ENCODE results near the gene ANKRD34A.

ANKRD34A gene

DNA sequence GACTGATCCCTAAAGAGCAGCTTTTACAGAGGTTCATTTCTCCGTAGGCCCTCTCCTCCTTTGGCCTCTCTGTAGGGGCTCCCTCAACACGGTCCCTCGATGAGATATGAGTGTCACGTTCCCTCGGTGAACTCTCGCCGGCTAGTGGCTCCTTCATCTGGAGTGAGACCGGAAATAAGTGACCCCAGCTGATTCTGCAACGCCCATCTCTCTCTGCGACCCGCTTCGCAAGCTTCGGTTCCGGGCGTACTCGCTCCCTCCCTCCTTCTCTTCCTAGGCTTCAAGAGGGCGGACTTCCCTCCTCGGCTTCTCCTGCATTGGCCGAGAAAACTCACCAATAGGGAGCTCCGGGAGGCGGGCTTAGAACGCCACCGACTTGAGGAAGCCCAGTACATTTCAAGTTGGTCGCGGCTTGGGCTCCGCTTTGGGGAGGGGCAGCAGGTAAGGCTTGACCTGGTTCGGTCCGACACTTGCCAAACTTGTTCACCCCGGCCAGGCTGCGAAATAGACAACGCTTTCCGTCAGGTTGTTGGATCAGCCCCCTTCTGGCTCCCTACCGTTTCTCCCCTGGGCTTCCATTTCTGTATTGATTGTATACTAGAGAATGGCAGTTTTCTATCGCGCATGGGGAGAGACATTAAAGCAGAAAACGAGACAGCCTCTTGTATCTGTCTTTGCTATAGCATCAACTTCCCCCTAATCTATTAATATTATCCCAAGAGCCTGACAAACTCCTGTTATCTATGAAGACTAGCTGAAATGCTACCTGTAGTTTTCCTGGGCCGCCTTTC, at the start of gene ANKRD34A, which contains the start of gene POLR3GL:
TSS of gene ANKRD34A (minus strand) at position 248 of the 791 bp plus-strand sequence. CDS start 2,816 bp downstream, outside the sequence.
TSS of gene POLR3GL (plus strand) at position 363 of the 791 bp plus-strand sequence. CDS start 10,176 bp downstream, outside the sequence.
- peak; percentile 65 for DNase-seq (ENCODE audit: low read depth)

DNA sequence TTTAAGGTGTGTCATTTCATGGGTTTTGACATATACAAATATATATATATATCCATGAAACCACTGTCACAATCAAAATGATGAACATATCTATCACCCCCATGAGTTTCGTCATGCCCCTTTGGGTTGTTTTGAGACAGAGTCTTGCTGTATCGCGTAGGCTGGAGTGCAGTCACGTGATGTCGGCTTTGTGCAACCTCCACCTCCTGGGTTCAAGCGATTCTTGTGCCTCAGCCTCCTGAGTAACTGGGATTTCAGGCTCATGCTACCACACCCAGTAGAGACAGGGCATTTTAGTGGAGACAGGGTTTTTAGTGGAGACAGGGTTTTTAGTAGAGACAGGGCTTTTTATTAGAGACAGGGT, 49.2 kb upstream of the ANKRD34A start:
- no peak for DNase-seq (ENCODE audit: low read depth)

DNA sequence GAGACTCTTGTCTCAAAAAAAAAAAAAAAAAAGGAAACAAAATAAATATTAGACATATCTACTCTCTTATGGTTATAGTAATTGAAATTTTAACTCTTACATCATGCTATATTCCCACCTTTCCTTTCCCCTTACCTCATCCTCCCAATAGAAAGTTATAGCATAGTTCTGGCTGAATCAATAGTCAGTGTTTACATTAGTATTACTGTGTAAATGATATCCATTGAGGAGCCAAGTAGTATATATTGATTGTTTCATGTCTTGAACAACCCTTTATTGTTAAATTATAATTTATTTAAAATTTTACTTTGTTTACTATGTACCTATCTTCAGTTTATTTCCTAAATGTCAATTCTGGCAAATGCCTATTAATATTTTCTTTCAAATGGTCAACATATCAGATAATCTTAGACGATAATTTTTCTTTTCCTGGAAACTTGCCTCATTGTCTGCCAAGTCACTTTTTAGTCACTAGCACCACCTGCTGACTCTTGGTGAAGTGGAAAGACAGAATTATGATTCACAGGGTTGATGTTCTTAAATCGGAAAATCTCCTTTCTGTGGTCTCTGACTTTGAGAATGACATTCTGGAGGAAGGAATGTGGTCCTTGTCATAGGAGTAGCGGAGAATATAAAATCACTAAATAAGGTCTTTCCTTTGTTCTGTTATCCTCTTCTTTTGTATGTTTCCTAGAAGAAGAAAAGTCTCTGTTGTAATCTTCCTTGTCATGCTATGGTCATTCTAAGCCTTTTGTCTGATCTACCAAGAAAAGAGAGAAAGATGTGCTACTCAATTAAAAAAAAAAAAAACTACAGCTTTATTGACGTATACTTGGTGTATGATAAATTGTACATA, 48.6 kb upstream of the ANKRD34A start:
- peak; percentile 31 for DNase-seq (ENCODE audit: low read depth)

DNA sequence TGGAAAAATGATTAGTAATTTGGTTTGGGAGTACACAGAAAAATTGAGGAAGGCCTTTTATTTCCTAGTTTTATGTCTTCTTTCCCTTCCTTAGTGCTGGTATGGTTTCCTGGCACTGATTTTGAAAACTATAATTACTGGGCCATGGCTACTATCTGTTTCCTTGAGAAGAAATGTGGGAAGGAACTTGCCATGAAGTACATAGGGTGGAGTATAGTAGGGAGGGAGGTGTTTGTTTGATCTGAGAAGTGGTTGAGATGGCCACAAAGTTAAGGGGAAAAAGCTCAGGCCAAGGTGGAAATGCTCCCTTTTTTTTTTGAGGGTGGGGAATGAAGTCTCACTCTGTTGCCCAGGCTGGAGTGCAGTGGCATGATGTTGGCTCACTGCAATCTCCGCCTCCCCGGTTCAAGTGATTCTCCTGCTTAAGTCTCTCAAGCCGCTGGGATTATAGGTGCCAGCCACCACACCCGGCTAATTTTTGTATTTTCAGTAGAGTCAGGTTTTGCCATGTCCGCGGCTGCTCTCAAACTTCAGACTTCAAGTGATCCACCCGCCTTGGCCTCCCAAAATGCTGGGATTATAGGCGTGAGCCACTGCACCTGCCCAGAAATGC, 45.9 kb upstream of the ANKRD34A start:
- no peak for DNase-seq (ENCODE audit: low read depth)

DNA sequence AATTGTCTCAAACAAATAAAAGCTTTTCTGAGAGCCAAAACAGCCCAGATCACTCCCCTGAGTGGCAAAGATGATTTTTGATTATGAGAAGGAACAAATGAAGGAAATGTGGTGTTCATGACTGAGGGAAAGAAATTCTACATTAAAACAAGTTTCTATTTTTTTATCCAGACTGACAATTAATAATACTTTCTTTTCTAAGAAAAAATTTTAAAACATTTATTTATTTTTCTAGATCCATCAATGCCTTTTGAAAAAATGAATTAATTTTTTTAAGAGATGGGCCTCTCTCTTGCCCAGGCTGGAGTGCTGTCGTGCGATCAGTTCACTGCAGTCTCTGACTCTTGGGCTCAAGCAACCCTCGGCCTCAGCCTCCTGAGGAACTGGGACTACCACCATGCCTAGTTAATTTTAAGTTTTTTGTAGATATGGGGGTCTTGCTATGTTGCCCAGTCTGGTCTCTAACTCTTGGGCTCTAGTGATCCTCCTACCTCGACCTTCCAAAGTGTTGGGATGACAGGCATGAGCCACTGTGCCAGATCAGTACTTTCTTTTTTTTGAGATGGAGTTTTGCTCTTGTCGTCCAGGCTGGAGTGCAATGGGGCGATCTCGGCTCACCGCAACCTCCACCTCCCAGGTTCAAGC, 43.2 kb upstream of the ANKRD34A start:
- DNase-seq (ENCODE audit: low read depth), result no peak

DNA sequence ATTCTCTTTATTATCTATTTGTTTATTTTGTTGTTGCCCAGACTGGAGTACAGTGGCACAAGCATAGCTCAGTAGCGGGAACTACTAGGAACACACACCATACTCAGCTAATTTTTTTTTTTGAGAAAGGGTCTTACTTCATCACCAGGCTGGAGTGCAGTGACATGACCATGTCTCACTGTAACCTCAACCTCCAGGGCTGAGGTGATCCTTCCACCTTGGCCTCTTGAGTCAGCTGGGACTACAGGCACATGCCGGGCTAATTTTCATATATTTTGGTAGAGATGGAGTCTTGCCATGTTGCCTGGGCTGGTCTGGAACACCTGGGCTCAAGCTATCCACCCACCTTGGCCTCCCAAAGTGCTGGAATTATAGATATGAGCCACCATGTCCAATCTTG, 37.3 kb upstream of the ANKRD34A start:
- DNase-seq (ENCODE audit: low read depth), result no peak

DNA sequence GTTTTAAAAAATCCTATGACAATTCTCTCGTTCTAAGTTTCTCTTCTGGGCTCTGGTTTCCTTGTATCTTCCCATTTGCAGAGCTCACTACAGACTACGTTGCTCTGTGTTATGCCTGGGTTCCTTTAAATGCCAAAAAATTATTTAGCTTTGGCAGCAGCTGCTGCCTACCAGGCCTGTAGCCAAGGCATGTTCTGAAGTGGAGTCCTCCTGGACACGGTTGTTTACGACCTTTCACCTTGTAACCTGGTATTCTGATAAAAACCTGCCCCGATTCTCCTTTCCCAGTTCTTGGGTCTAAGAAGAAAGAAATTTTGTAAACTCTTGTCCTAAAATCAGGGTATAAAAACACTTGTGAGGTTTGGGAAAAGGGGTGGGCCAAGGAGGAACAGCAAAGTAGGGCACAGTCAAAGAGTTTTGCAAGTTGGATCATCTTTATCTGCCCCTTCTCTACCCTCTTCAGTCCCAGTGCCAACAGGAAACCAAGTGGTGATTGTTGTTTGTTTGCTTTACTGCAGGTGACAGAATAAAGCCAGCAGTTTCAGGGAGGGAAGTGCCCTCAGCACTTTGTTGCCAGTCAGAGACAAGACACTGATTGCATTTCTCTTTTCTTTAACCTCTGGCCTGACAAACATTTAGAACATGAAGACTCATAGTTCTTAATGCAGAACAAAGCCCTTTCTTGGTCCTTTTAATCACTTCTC, 35.1 kb upstream of the ANKRD34A start:
- no peak for DNase-seq (ENCODE audit: low read depth)

DNA sequence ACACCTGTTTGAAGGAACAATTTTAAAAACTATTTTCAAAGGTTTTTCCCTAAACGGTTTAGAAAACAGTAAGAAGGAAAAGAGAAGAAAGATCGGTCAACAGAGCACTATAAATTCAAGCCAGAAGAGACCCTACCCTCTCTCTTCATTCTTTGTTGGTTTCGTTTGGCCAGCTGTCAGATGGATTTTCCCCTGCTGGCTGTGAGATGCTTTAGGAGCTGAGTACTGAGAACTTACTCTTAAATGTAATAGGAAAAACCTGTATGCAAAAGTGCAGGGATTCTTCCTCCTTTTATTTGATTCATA, 33.3 kb upstream of the ANKRD34A start:
- no peak for DNase-seq (ENCODE audit: low read depth)

DNA sequence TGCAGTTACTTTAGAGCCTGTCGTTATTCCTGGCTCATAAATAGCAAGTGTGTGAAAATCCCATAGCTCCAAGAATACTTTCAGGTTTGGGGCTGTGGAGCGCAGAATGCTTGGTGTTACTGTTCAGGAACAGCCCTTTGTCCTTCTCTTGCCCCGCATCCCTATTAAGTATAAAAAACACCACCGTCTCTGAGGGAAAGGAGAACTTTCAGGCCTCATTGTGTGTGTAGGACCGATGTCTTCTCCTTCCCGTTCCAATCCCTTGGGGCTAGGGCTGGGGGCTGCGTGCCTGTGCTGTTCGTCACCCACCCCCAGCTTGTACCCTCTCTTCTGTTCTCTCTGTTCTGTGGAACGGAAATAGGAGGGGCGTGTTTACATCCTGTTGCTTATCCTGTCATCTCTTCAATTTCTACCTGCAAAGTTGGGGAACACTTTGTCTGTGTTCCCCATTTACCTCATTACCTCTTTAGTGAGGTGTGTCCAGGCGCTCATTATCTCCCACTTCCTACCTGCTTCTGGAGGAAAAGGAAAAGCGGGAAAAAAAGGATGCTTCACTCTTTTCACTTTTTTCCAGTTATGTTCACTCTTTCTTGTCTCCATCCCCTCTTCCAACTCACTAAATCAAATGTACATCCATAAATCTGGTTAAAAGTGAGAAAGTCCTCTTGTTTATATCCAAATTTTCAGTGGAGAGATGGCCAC, 32.8 kb upstream of the ANKRD34A start:
- DNase-seq (ENCODE audit: low read depth), result no peak

DNA sequence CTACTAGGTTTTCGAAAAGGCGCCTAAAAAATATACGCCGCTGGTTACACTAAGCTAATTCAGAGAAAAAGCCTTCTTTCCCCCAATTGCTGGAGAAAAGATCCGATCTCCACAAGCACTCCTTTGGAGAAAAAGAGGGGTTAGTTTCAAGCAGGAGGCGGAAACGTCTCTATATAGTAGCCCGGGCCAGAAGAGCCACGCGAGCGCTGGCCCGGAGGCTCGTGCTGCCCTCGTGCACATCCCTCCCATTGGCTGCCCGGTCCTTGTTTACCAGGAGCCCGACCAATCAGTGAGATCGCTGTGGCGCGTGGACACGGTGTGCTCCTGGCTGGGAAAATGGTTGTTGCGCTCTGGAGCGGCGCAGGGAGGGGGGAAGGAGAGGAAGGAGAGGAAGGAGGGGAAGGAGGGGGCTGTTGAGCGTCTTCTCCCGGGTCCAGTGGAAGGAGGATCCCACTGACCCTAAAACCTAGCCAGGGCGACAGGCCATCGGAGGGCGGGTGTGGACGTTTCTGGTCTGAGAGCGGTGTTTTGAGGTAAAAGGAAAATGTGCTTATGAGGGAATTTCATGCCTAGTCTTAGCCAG, 32.1 kb upstream of the ANKRD34A start, which contains the start of gene TXNIP:
TSS of gene TXNIP (minus strand) at position 147 of the 583 bp plus-strand sequence. CDS start 313 bp downstream, outside the sequence.
- peak; percentile 87 for DNase-seq (ENCODE audit: low read depth)

DNA sequence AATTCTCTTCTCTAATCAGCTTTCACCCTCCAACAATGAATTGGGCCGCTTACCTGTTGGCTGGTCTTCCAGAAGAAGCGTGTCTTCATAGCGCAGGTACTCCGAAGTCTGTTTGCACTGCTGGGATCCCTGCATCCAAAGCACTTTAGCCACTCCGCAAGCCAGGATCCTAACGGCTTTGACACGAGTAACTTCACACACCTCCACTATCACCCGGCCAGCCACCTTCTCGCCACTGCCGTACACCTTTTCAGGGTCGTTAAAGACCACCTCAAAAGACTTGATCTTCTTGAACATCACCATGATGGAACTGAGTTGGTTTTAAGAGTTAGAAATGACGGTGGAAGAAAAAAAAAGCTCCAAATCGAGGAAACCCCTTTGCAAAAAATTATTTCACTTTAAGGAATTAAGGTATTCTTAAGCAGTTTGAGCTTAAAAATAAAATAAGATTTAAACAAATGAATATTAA, 31.6 kb upstream of the ANKRD34A start:
- DNase-seq (ENCODE audit: low read depth), result no peak

DNA sequence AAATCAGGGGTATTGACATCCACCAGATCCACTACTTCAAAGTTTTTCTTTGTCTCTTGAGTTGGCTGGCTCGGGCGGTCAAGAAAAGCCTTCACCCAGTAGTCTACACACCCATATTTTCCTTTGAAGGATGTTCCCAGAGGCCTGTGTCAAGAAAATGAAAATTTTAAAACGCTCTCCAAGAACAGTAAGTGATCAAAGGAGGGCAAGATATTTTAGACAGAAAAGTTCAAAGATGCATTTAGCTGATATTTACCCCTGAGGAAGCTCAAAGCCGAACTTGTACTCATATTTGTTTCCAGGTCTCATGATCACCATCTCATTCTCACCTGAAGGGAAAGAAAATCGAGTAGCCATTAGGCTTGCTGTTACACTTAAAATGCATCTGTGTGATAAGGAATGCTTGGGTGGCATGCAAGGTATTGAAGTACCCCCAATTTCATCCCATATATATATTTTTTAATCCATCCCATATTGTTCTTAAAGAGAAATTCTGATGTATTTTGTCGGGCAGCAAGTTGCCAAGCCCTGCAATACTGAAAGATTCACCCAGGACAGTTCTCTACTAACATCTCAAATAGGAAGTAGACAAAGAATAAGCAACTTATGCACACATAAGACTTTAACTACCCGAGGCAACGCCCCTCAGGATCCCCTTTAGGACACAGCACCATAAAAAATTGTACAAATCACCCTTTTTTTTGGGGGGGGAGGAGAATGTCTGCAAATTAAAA, 30.9 kb upstream of the ANKRD34A start:
- DNase-seq (ENCODE audit: low read depth), result no peak

DNA sequence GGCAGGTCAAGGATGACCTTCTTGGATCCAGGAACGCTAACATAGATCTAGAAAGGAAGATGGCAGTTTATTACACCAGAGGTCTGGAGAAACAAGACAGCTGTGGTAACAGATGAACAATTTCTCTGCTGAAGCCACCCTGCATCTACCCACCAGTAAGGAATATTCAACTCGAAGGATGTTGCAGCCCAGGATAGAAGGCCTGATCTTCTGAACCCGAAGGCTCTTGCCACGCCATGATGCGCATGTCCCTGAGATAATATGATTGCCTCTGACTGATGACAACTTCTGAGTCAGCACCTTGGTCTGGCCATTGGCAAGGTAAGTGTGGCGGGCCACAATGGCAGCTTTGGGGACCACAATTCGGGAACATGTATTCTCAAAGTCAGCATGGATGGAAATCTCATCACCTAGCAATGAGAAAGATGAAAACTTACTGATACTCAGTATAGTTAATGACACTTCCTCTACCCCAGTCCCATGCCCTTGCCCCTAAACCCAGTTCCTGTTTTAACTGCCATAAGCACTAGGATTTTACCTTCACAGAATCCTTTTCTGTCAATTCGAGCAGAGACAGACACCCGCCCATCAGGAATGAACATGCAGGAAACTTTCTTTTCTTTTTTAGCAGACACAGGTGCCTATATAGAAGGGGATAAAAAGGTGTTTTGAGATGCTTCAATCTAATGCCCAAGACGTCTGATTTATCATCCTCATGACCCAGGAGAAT, 30.2 kb upstream of the ANKRD34A start:
- DNase-seq (ENCODE audit: low read depth), result no peak

DNA sequence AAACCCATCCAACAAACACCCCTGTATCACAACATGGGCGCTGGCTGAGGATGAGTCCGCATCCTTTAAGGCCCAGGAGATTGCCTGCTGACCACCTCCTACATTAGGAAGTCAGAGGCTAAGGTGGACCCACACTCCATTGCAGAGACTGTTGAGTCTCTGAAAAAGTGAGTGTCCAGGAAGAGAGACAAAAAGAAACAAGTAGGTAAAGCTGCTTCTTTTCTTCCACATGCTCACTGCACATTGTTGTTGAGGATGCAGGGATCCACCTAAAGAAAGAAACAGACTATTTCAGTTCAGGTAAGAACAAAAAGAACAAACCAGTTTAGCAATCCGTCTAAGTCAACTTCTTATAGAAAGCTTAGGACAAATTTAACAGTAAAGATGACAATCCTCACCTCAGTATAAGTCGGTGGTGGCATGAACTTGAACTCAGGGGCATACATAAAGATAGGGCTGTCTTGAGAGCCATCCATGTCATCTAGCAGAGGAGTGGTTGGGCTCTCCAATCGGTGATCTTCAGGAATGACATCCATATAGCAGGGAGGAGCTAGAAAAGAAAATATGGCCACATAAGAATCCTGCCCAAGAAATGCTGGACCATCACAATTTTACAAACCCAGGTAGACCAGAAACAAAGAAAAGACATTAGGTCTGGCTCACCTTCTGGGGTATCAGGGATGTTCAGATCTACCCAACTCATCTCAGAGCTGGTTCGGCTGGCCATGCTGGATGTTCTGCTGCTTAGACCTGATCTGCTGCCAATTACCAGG, 29.4 kb upstream of the ANKRD34A start:
- no peak for DNase-seq (ENCODE audit: low read depth)

DNA sequence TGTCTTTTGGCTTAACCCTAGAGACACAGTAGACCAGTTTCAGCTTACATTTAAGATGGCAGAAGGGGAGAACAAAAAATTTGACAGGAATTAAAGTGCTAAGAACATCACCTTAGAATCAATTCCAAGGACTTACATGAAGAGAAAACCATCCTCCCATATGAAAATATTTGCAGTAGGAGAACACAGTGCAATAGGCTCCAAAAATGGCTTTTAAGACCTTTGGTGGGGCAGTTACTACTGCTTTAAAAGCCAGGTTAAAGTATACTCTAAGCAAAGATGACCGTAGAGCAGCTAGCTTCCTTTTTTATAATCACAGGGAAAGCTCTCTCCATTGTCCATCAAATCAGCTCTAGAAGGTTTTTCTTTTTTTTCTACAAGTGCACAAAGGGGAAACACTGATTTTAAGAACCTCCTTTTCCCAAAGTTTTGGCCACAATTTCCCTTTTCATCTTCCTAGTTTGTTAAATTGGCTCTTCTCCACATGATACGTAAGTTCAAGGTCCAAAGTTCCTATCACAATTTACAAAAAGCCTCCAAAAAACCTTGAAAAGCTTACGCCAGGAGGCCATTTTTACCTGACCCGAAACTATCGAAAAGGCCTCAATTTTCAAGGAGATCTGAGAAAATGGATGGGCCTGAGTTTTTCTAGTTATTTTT, 28.7 kb upstream of the ANKRD34A start:
- no peak for DNase-seq (ENCODE audit: low read depth)

DNA sequence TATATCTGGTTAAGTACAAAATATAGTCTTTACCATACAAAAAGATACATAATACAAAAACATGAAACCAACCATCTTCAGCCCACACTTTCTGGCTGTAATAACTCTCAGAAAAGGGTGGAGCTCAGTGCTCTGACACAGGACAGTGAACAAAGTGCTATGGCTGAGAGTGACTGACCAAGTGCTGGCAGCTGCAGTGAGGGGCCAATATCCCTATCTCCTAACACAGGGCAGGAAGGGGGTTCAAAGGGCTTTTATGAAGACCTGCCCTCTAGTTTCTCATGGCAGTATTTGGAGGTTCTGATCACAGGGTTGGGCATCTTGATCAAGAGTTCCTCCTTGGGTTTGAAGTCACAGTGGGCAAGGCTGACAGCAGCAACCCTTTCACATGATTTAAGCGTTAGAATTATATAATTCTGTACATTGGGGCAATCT, 28.1 kb upstream of the ANKRD34A start:
- no peak for DNase-seq (ENCODE audit: low read depth)

DNA sequence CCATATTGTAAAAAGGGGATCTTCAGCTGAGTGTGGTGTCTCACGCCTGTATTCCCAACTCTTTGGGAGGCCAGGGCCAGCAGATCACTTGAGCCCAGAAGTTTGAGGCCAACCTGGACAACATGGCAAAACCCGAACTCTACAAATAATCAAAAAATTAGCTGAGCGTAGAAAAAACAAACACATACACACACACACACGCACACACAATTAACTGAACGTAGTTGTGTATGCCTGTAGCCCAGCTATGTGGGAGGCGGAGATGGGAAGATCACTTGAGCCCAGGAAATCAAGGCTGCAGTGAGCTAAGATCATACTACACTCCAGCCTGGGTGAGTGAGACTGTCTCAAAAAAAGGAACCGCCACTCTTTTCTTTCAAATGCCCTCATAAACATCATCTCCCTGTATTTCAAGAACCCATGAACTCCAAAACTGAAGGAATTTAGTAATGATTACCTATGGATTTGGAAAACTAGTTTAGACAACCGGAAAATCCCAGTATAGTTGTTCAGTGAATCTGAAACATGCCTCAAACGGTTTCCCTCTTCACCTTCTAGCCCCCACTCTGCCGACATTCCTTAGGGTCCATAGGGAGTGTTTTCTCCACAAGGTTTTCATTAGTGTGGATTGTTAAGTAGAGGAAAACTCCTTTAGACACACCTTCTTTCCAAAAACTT, 27.5 kb upstream of the ANKRD34A start:
- DNase-seq (ENCODE audit: low read depth), result no peak

Data from GM04503 (cell line).